Body of pancreas (tissue), 4 donors: ENCODE results near the gene ISLR2.

Experiments used
- CTCF ChIP-seq, 7 experiments: fragments of 450-650 bp in 4 of 7; fragments of 200-600 bp in 3 of 7; sonication (generic) in 3 of 7; IDR thresholded peaks; one replicate each; pipeline ENCODE4 v1.5.1; 2016 to 2019; ENCODE audit warnings: antibody characterized with exemption in 7 of 7
- POLR2A ChIP-seq, 3 donors: fragments of 450-650 bp; IDR thresholded peaks; one replicate each; pipeline ENCODE4 v1.6.1; 2016; ENCODE audit warnings: antibody characterized with exemption in 3 of 3, mild to moderate bottlenecking in 2 of 3

GRCh38 chr15:74130849-74131627 is 652 bp downstream of the ISLR2 start:
- no peak for TF ChIP-seq POLR2A (IDR thresholded peaks at IDR 0.05)
- TF ChIP-seq CTCF (IDR thresholded peaks at IDR 0.05) = no peak
